HUDEP-2 (cell line): ENCODE results near the gene ELOVL6.
A peak's percentile ranks its signal among the peaks of the same experiment; 100 is the strongest.

Experiments
- DNase-seq, 76 experiments: peaks; one replicate each; lab custom pipeline; 2025; ENCODE audit not compliant: unreplicated experiment in 76 of 76; lab: John Stamatoyannopoulos, UW

The ELOVL6 gene

GRCh38 chr4:110003401-110004187 lies 194.8 kb downstream of the ELOVL6 start:
- peak in 1 of 76 experiments; percentile 7 for DNase-seq

- no peak for DNase-seq
These were observed 196.1 kb downstream of the ELOVL6 start for GRCh38 chr4:110002326-110002725.

- no peak for DNase-seq
These were observed 198.9 kb downstream of the ELOVL6 start for GRCh38 chr4:109999585-109999912.

- DNase-seq, result peak in 36 of 76 experiments; percentile 3 to 65 (median 41)
These were observed 199.4 kb downstream of the ELOVL6 start for GRCh38 chr4:109998867-109999584.

GRCh38 chr4:109996526-109996925 lies 201.9 kb downstream of the ELOVL6 start:
- DNase-seq, result no peak
